Measurements from ENCODE around the gene SP3. TPM values are rescaled to one million over a fixed set of nuclear protein-coding genes. Genes with fewer than 3 reads are reported as not detected.

SP3 gene
- polyA plus RNA-seq, 6 donors from 2014 or later = 45.7 to 84.3 (median 66.9) TPM

DNA sequence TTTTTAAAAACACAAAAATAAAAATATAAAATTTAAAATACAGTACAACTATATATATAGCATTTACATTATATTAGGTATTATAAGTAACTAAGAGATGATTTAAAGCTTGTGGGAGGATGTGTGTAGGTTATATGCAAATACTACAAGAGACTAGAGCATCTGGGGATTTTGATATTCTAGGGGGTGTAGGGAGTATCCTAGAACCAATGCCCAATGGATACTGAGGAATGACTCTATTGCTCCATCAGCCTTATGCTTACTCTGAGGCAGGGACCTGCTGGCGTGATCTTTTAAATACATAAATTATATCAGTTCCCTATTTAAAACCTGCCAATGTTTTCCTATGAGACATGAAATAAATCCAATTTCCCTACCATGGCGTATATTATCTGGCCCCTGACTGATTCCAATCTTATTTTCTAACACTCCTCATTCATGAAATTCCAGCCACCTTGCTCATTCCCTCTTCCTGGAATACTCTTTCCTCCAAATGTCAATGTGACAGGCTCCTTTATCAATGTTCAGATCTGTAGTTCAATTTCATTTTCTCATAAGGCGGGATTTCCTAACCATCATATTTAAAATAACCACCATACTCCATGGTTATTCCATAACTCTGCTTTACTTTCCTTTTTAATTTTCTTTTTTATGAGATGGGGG is 22.2 kb downstream of the SP3 start:
- no peaks in the 10 kb centered on the region for H3K27me3 Mint-ChIP-seq
- no peak for ATAC-seq (ENCODE audit: low read depth in 2 of 2)
- H3K9me3 Mint-ChIP-seq = no peaks in the 10 kb centered on the region
- H3K27ac Mint-ChIP-seq = peak overlapping the region in 3 of 6 donors; percentile 3 to 69 (median 14)
- H3K4me3 Mint-ChIP-seq = peak overlapping the region in 2 of 8 donors; percentile 11 to 65
- peaks cover 0 to 11% of the 10 kb centered on the region in 2 donors for H3K36me3 Mint-ChIP-seq
- peaks cover 52 to 90% (median 61%) of the 10 kb centered on the region in 3 donors for H3K4me1 Mint-ChIP-seq
- no peak for DNase-seq

DNA sequence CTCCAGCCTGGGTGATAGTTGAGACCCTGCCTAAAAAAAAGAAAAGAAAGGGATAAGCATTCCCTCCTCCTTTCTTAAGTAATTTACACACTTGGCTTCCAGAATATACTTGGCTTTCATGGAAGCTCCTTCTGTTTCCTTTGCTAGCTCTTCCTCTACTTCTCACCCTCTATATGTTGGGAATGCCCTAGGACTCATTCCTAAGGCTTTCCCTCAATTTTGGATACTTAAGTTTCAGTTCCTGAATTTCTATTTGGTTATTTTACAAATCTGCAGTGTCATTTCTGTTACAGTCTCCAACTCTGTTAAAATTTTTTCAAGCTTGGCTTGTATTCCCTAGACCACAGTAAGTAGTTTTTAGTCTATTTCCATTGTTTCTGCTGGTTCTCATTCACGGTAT is 23.6 kb downstream of the SP3 start:
- peak overlapping the region in 4 of 6 donors; percentile 12 to 91 (median 60) for H3K27ac Mint-ChIP-seq
- no peaks in the 10 kb centered on the region for H3K27me3 Mint-ChIP-seq
- H3K4me1 Mint-ChIP-seq = peaks cover 41 to 82% (median 47%) of the 10 kb centered on the region in 3 donors
- DNase-seq = no peak
- ATAC-seq (ENCODE audit: low read depth in 2 of 2) = no peak
- no peaks in the 10 kb centered on the region for H3K36me3 Mint-ChIP-seq
- H3K4me3 Mint-ChIP-seq = peak overlapping the region in 4 of 8 donors; percentile 17 to 59 (median 52)
- H3K9me3 Mint-ChIP-seq = no peaks in the 10 kb centered on the region

DNA sequence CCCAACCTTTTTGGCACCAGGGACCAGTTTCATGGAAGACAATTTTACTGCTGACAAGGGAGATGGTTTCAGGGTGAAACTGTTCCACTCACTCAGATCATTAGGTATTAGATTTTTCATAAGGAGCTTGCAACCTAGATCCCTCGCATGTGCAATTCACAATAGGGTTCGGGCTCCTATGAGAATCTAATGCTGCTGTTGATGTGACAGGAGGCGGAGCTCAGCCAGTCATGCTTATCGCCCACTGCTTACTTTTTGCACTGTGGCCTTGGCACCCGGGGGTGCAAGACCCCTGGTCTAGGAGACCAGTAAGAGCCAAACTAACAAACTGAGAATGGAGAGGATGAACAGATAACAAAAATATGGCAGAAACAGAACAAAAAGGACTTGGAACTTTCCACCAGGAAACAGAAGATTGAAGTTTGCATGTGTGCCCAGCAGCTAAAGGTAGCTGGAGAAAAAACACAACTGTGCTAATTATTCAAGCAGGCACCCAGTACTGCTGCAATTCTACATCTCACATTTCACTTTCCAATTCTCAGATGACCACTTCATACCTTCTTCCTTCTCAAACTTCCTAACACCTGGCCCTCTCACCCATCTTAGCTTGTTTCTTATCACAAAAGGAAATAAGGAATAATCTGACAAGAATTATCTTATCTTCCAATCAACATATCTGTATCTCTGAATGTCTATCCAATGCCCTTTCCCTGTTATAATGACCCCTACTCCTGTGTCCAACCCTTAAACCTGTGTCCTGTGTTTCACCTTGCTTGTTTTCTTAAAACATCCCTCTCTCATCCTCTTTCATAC is 24.8 kb downstream of the SP3 start:
- DNase-seq (no peak), ATAC-seq (ENCODE audit: low read depth in 2 of 2) (no peak)
- H3K27me3 Mint-ChIP-seq = no peaks in the 10 kb centered on the region
- H3K4me3 Mint-ChIP-seq = peak overlapping the region; percentile 3 to 79 (median 48)
- peaks cover 41 to 73% (median 45%) of the 10 kb centered on the region in 3 donors for H3K4me1 Mint-ChIP-seq
- H3K9me3 Mint-ChIP-seq = no peaks in the 10 kb centered on the region
- peak overlapping the region in 5 of 6 donors; percentile 7 to 79 (median 43) for H3K27ac Mint-ChIP-seq
- no peaks in the 10 kb centered on the region for H3K36me3 Mint-ChIP-seq

DNA sequence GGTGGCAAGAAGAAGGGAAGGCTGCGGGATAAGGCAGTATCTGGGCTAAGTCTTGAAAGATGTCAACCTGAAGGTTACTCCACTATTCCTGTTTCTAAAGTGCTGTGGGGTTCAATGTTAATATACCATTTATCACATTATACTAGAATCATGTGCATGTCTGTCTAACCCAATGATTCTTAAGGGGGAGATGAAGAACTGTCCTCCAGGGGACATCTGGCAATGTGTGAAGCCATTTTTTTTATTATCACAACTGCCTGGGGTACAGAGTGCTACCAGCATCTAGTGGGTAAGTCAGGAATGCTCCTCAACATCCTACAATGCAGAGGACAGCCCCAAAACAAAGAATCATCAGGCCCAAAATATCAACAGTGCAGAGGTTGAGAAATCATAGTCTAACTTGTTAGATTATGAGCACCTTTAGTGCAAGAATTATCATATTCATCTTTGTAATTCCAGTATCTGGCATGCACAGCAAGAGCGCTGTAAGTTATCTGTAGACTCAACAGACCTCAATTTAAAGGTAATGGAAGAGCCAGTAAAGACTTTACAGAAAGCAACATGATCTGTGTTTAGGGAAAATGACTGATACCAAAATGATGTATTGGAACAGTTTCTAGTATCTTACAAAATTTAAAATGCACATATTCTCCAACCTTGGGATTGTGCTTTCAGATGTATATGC is 26.3 kb downstream of the SP3 start:
- no peaks in the 10 kb centered on the region for H3K36me3 Mint-ChIP-seq
- ATAC-seq (ENCODE audit: low read depth in 2 of 2) (no peak), DNase-seq (no peak)
- H3K9me3 Mint-ChIP-seq = no peaks in the 10 kb centered on the region
- H3K27me3 Mint-ChIP-seq = no peaks in the 10 kb centered on the region
- H3K4me3 Mint-ChIP-seq = peak overlapping the region in 5 of 8 donors; percentile 23 to 52 (median 41)
- H3K4me1 Mint-ChIP-seq = peaks cover 44 to 62% (median 45%) of the 10 kb centered on the region in 3 donors
- peak overlapping the region in 2 of 6 donors; percentile 0 to 77 for H3K27ac Mint-ChIP-seq

DNA sequence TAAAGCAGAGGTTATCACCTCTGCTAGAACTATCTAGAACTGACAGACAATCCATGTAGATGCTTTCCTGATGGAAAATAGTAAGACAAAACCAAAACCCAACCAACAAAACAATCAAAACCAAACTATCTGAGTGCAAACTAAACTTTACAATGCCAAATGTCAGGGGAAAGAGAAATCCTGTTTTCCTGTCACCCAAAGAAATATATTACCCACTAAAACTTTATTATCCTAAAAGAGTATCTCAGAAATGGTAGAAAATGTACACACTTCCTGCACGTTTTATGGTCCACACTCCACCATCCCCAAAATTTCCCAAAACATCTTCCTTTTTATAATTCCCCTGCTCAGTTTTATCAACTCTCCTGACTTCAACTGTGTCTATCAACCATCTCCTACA is 29.9 kb downstream of the SP3 start:
- DNase-seq = no peak
- no peak overlapping the region for H3K27ac Mint-ChIP-seq
- H3K4me1 Mint-ChIP-seq = peaks cover 19 to 38% (median 21%) of the 10 kb centered on the region in 3 donors
- no peak overlapping the region for H3K4me3 Mint-ChIP-seq
- peaks cover 0 to 4% of the 10 kb centered on the region in 2 donors for H3K36me3 Mint-ChIP-seq
- no peaks in the 10 kb centered on the region for H3K27me3 Mint-ChIP-seq
- ATAC-seq (ENCODE audit: low read depth in 2 of 2) = no peak
- no peaks in the 10 kb centered on the region for H3K9me3 Mint-ChIP-seq

DNA sequence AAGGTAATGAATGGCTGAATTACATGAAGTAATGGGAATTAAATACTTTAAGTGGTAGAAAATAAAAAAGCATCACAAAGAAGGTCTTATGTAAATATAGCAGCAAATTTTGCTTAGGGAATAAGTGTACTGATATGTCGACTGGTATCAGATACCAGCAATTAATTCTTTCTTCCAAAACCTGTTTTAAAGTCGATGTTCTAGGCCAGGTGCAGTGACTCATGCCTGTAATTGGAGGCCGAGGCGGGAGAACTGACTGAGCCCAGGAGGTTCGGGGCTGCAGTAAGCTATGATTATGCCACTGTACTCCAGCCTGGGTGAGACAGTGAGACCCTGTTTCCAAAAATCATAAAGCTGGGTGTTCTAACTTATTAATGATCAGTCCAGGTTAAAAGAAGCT is 30.3 kb downstream of the SP3 start:
- no peak overlapping the region for H3K4me3 Mint-ChIP-seq
- H3K4me1 Mint-ChIP-seq = peaks cover 17 to 34% (median 19%) of the 10 kb centered on the region in 3 donors
- no peaks in the 10 kb centered on the region for H3K9me3 Mint-ChIP-seq
- no peak overlapping the region for H3K27ac Mint-ChIP-seq
- peaks cover 0 to 4% of the 10 kb centered on the region in 2 donors for H3K36me3 Mint-ChIP-seq
- ATAC-seq (ENCODE audit: low read depth in 2 of 2) (no peak), DNase-seq (no peak)
- no peaks in the 10 kb centered on the region for H3K27me3 Mint-ChIP-seq

DNA sequence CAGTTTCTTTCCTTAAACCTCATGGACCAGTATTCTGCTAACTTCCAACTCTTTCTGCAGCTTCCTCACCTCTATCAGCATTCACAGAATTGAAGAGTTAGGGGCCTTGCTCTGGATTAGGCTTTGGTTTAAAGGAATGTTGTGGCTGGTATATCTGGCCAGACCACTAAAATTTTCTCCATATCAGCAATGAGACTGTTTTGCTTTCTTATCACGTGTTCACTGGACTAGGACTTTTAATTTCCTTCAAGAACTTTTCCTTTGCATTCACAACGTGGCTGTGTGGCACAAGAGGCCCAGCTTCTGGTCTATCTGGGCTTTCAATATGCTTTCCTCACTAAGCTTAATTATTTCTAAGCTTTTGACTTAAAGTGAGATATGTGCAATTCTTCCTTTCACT is 33.4 kb downstream of the SP3 start:
- ATAC-seq (ENCODE audit: low read depth in 2 of 2) (no peak), DNase-seq (no peak)
- Mint-ChIP-seq H3K27ac (peak overlapping the region in 2 of 6 donors; percentile 28 to 32), H3K36me3 (peaks cover 0 to 4% of the 10 kb centered on the region in 2 donors), H3K4me3 (no peak overlapping the region), H3K4me1 (peaks cover 27 to 37% (median 27%) of the 10 kb centered on the region in 3 donors), H3K9me3 (peaks cover 0 to 2% (median 0%) of the 10 kb centered on the region in 7 donors), H3K27me3 (no peaks in the 10 kb centered on the region)

DNA sequence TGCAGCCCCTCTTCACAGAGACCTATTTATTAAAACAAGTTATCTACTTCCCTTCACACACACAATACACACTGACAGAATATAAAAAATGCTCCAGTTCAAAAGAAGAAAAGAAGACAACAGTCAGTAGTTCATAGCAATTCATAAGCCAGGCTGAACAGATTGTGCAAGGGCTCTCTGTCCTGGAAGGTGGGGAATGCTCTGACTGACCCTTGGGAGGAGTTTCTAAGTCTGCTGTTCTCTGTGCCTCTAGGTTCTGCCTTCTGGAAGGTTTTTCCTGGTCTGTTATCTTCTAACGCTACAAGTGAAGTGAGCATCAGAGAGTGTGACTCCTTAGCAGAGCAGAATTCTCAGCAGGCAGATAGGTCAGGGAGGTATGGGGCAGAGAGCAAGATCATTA is 35.7 kb downstream of the SP3 start:
- Mint-ChIP-seq H3K9me3 (peaks cover 0 to 2% (median 0%) of the 10 kb centered on the region in 7 donors), H3K36me3 (peaks cover 0 to 4% of the 10 kb centered on the region in 2 donors), H3K27ac (peak overlapping the region in 4 of 6 donors; percentile 3 to 67 (median 10)), H3K4me1 (peaks cover 36 to 55% (median 44%) of the 10 kb centered on the region in 3 donors), H3K4me3 (no peak overlapping the region), H3K27me3 (no peaks in the 10 kb centered on the region)
- ATAC-seq (ENCODE audit: low read depth in 2 of 2) (no peak), DNase-seq (no peak)

DNA sequence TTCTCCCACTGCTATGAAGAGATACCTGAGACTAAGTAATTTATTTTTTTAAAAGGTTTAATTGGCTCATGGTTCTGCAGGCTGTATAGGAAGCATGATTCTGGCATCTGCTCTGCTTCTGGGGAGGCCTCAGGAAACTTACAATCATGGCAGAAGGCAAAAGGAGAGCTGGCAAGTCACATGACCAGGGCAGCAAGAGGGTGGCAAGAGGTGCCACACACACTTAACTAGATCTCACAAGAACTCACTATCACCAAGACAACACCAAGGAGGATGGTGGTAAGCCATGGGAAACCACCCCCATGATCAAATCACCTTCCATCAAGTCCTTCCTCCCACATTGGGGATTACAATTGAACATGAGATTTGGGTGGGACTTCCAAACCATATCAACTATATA is 38.3 kb downstream of the SP3 start:
- H3K4me3 Mint-ChIP-seq = peak overlapping the region in 3 of 8 donors; percentile 4 to 42 (median 39)
- DNase-seq (no peak), ATAC-seq (ENCODE audit: low read depth in 2 of 2) (no peak)
- H3K27me3 Mint-ChIP-seq = no peaks in the 10 kb centered on the region
- peaks cover 0 to 2% (median 0%) of the 10 kb centered on the region in 7 donors for H3K9me3 Mint-ChIP-seq
- peaks cover 49 to 70% (median 54%) of the 10 kb centered on the region in 3 donors for H3K4me1 Mint-ChIP-seq
- peak overlapping the region in 4 of 6 donors; percentile 45 to 78 (median 64) for H3K27ac Mint-ChIP-seq
- H3K36me3 Mint-ChIP-seq = peaks cover 0 to 6% of the 10 kb centered on the region in 2 donors

DNA sequence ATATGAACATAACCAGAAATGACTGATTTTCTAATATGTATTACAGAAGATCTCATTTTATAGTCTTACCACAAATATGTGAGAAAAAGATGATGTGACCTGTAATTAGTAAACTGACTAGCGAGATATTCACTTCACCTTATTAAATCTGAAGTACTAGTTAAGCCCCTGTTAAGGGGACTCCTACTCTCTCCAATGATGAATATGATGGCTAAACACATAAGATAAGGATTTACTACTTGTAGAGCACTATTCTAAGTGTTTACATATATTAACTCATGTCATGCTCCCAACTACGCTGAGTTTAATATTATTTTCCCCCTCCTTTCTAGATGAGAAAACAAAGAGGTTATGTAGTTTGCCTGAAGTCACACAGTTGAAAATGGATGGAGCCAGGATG is 40.9 kb downstream of the SP3 start:
- H3K4me1 Mint-ChIP-seq = peaks cover 48 to 67% (median 57%) of the 10 kb centered on the region in 3 donors
- ATAC-seq (ENCODE audit: low read depth in 2 of 2) = no peak
- peaks cover 0 to 2% (median 0%) of the 10 kb centered on the region in 7 donors for H3K9me3 Mint-ChIP-seq
- no peak overlapping the region for H3K4me3 Mint-ChIP-seq
- DNase-seq = no peak
- H3K36me3 Mint-ChIP-seq = peaks cover 0 to 13% of the 10 kb centered on the region in 2 donors
- no peaks in the 10 kb centered on the region for H3K27me3 Mint-ChIP-seq
- H3K27ac Mint-ChIP-seq = peak overlapping the region in 3 of 6 donors; percentile 38 to 87 (median 57)

DNA sequence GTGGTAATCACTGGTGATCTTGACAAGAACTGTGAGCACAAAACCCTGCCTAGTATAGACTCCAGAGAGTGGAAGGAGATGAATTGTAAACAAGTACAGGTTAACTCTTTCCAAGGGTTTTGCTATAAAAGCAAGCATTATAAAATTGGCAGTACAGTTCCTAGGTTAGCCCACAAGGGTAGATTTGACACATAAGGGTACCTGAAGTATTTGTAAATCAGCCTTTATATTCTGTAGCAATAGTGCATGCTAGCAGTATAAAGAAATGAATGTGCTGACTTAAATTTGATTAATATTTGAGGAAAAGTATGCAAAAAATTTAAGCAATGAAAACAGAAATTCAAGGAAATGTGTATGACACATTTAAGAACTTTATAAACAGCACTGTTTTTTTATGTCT is 42.4 kb downstream of the SP3 start:
- Mint-ChIP-seq H3K27me3 (no peaks in the 10 kb centered on the region), H3K27ac (peak overlapping the region in 2 of 6 donors; percentile 27 to 47), H3K4me1 (peaks cover 47 to 55% (median 51%) of the 10 kb centered on the region in 3 donors), H3K4me3 (no peak overlapping the region), H3K36me3 (peaks cover 8 to 24% of the 10 kb centered on the region in 2 donors), H3K9me3 (peaks cover 0 to 2% (median 0%) of the 10 kb centered on the region in 7 donors)
- ATAC-seq (ENCODE audit: low read depth in 2 of 2) = no peak
- DNase-seq = no peak

DNA sequence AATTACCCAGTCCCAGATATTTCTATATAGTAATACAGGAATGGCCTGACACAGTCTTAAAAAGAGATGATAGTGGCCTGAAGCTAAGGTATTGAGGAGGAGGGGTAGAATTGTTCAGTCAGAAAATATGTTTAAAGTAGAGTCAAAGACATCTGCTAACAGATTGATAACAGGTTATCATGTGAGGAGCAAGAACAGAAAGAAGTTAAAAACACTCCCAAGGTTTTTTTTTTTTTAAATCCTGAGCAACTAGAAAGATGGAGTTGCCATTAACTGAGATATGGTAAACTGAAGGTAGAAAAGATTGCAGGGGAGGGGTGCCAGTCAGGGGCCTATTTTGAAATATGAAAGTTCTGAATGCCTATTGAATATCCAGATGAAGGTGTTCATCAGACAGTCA is 43.1 kb downstream of the SP3 start:
- Mint-ChIP-seq H3K4me1 (peaks cover 46 to 51% (median 50%) of the 10 kb centered on the region in 3 donors), H3K4me3 (no peak overlapping the region), H3K9me3 (peaks cover 0 to 2% (median 0%) of the 10 kb centered on the region in 7 donors), H3K36me3 (peaks cover 8 to 27% of the 10 kb centered on the region in 2 donors), H3K27ac (peak overlapping the region in 3 of 6 donors; percentile 35 to 82 (median 48)), H3K27me3 (no peaks in the 10 kb centered on the region)
- ATAC-seq (ENCODE audit: low read depth in 2 of 2) (no peak), DNase-seq (no peak)

All from naive B cell (primary cell).